ENCODE data around the gene GET4. TPM values are rescaled to one million over a fixed set of nuclear protein-coding genes. Genes with fewer than 3 reads are reported as not detected.

Gene GET4
- total and polyA plus RNA-seq, 2 experiments from 2014 or later: 48.3 to 102 TPM

DNA sequence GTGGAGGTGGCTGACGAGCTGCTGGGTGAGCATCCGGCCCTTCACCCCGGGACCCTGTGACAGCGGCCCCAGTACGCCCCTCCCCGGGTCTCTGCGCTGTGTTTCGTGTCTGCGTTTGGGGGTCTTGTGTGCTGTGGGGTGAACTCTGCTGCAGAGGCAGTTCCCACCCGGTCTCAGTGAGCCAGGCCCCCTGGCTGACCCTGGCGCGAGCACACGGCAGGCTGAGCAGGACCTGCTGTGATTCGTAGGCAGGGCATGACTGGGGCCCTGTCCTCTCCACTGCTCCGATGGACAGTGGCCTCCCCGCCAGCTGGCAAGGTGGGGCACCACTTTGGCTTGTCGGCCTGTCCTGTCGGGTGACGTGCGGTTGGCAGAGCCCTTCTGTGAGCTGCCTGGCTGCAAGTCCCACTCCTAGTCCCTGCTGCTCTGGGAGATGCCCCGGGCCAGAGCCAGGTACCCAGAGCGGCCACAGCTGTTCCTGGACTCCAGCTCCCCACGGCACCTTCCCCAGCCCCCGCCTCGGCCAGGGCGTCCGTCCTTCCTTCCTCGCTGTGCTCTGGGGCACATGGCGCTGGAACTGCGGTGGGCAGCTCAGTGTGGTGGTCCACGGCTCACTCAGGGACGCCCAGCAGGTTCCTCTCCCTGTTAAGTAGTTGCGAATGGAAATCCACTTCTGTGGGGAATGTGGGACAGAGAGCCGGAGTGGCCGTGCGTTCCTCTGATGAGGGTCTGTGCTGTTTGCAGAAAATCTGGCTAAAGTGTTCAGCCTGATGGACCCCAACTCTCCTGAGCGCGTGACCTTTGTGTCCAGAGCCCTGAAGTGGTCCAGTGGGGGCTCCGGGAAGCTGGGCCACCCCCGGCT lies 10.5 kb downstream of the GET4 start:
- Histone ChIP-seq H3K4me3 (no peak overlapping the region), H3K4me2 (no peak overlapping the region), H3K9me3 (ENCODE audit: low read depth) (no peaks in the 10 kb centered on the region), H2AFZ (no peak overlapping the region), H4K20me1 (ENCODE audit: insufficient read depth, poor library complexity, severe bottlenecking) (peaks cover 77% of the 10 kb centered on the region), H3K27ac (no peak overlapping the region), H3K4me1 (ENCODE audit: insufficient read depth) (no peaks in the 10 kb centered on the region), H3K36me3 (replicated peaks; ENCODE audit: insufficient read depth, low read depth) (no peaks in the 10 kb centered on the region), H3K79me2 (peaks cover 76% of the 10 kb centered on the region), H3K27me3 (no peaks in the 10 kb centered on the region), H3K9me2 (replicated peaks; ENCODE audit: insufficient read depth) (no peaks in the 10 kb centered on the region)
- TF ChIP-seq, protein P1, sequence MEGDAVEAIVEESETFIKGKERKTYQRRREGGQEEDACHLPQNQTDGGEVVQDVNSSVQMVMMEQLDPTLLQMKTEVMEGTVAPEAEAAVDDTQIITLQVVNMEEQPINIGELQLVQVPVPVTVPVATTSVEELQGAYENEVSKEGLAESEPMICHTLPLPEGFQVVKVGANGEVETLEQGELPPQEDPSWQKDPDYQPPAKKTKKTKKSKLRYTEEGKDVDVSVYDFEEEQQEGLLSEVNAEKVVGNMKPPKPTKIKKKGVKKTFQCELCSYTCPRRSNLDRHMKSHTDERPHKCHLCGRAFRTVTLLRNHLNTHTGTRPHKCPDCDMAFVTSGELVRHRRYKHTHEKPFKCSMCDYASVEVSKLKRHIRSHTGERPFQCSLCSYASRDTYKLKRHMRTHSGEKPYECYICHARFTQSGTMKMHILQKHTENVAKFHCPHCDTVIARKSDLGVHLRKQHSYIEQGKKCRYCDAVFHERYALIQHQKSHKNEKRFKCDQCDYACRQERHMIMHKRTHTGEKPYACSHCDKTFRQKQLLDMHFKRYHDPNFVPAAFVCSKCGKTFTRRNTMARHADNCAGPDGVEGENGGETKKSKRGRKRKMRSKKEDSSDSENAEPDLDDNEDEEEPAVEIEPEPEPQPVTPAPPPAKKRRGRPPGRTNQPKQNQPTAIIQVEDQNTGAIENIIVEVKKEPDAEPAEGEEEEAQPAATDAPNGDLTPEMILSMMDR (IDR thresholded peaks at IDR 0.05; ENCODE audit: poor library complexity): no peak
- TF ChIP-seq EZH2phosphoT487 (IDR thresholded peaks at IDR 0.05; ENCODE audit: low read depth, severe bottlenecking, unreplicated experiment) (no peak), EZH2 (IDR thresholded peaks at IDR 0.05; ENCODE audit: borderline replicate concordance) (no peak)
- WGBS (ENCODE audit: low lambda C conversion rate, missing lambda C conversion rate): 98% methylated on average over 39 of the region's 40 CpGs
- no peak for DNase-seq (ENCODE audit: low spot score)

DNA sequence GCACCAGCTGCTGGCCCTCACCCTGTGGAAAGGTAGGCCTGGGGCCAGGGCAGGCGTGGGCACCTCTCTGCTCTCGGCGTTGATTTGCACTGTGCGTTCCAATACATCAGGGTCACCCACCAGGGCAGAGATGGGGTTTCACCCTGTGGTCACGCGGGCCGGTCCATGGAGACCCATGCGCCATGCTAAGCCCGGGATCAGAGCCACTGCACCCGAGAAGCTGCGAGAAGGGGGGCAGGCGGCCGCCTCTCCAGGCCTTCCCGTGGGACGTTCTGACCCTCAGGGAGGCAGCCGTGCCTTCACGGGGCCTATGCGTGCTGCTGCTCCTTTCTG lies 11.1 kb downstream of the GET4 start:
- Histone ChIP-seq H3K4me1 (ENCODE audit: insufficient read depth) (no peaks in the 10 kb centered on the region), H3K79me2 (peaks cover 70% of the 10 kb centered on the region), H3K27me3 (no peaks in the 10 kb centered on the region), H3K4me3 (no peak overlapping the region), H3K27ac (no peak overlapping the region), H3K9me2 (replicated peaks; ENCODE audit: insufficient read depth) (no peaks in the 10 kb centered on the region), H2AFZ (no peak overlapping the region), H3K36me3 (replicated peaks; ENCODE audit: insufficient read depth, low read depth) (no peaks in the 10 kb centered on the region), H3K4me2 (no peak overlapping the region), H3K9me3 (ENCODE audit: low read depth) (no peaks in the 10 kb centered on the region), H4K20me1 (ENCODE audit: insufficient read depth, poor library complexity, severe bottlenecking) (peaks cover 74% of the 10 kb centered on the region)
- 98% methylated on average over 16 of the region's 18 CpGs for WGBS (ENCODE audit: low lambda C conversion rate, missing lambda C conversion rate)
- TF ChIP-seq, protein P1 (IDR thresholded peaks at IDR 0.05; ENCODE audit: poor library complexity): no peak
- TF ChIP-seq EZH2phosphoT487 (IDR thresholded peaks at IDR 0.05; ENCODE audit: low read depth, severe bottlenecking, unreplicated experiment) (no peak), EZH2 (IDR thresholded peaks at IDR 0.05; ENCODE audit: borderline replicate concordance) (no peak)
- no peak for DNase-seq (ENCODE audit: low spot score)

DNA sequence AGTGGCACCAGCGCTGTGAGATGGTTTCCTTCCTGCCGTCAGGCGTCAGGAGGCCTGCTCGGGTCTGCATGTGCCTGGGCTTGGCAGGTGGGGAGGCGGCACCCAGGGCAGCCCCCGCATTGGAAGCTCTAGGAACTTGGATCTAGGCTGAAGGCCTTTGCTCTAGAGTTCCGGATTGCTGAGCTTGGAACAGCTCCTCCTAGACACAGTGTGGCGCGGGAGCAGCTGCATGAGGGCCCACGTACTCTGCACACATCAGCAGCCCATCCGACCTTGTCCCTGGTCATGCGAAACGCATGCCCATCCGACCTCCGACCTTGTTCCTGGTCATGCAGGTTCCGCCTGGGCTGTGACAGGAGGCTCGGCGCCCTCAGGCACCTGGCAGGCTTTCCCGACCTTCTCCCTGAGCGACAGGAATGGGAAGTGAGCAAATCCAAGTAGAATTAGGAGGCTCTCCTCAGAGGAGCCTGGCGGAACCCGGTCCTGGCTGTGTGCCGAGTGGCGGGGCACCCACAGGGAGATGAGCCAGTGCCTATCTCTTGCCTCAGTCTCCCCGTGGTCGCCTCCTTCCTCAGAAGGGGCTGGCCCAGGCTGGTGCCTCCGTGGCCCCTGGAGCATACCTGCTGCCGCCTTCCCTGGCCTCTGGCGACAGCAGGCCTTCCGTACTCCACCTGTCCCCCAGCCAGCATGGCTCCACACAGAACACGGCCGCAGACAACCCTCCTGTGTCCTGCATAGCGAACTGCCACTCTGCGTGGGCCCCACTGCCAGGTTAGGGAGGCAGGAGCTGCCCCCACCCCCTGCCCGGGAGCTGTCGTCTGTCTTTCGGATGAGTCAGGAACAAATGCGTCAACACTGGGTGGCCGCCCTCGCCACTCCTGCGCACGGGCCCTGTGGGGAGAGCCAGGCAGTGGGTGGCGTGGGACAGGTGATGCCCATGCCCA lies 12.0 kb downstream of the GET4 start:
- H4K20me1 ChIP-seq (ENCODE audit: insufficient read depth, poor library complexity, severe bottlenecking): peaks cover 65% of the 10 kb centered on the region
- H3K27me3 ChIP-seq: no peaks in the 10 kb centered on the region
- H3K4me1 ChIP-seq (ENCODE audit: insufficient read depth): no peaks in the 10 kb centered on the region
- no peak for DNase-seq (ENCODE audit: low spot score)
- no peak overlapping the region for H2AFZ ChIP-seq
- H3K4me2 ChIP-seq: no peak overlapping the region
- no peak for TF ChIP-seq EZH2phosphoT487 (IDR thresholded peaks at IDR 0.05; ENCODE audit: low read depth, severe bottlenecking, unreplicated experiment)
- H3K27ac ChIP-seq: no peak overlapping the region
- H3K36me3 ChIP-seq (replicated peaks; ENCODE audit: insufficient read depth, low read depth): no peaks in the 10 kb centered on the region
- 95% methylated on average over 42 of the region's 43 CpGs for WGBS (ENCODE audit: low lambda C conversion rate, missing lambda C conversion rate)
- H3K79me2 ChIP-seq: peaks cover 61% of the 10 kb centered on the region
- H3K9me3 ChIP-seq (ENCODE audit: low read depth): no peaks in the 10 kb centered on the region
- no peaks in the 10 kb centered on the region for H3K9me2 ChIP-seq (replicated peaks; ENCODE audit: insufficient read depth)
- H3K4me3 ChIP-seq: no peak overlapping the region

DNA sequence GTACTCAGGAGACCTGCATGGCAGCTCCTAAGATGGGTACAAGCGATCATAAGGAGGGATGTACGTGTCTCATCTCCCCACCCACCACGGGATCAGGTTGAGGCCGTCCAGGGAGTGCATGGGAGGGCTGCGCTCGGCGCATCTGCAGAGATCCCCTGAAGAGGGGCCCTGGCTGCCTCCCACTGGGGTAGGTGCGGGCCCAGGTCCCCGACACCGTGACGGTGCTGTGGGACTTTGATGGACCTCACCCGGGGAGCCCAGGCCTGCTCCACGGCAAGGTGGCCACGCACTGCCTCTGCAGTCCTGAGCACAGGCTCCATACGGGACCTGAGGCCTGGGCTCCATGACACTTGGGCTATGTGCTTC lies 12.7 kb downstream of the GET4 start:
- DNase-seq (ENCODE audit: low spot score): no peak
- Histone ChIP-seq H4K20me1 (ENCODE audit: insufficient read depth, poor library complexity, severe bottlenecking) (peaks cover 58% of the 10 kb centered on the region), H3K79me2 (peaks cover 55% of the 10 kb centered on the region), H3K9me3 (ENCODE audit: low read depth) (no peaks in the 10 kb centered on the region), H3K4me1 (ENCODE audit: insufficient read depth) (no peaks in the 10 kb centered on the region), H3K4me2 (no peak overlapping the region), H3K9me2 (replicated peaks; ENCODE audit: insufficient read depth) (no peaks in the 10 kb centered on the region), H3K27ac (no peak overlapping the region), H3K36me3 (replicated peaks; ENCODE audit: insufficient read depth, low read depth) (no peaks in the 10 kb centered on the region), H3K27me3 (no peaks in the 10 kb centered on the region), H2AFZ (no peak overlapping the region), H3K4me3 (no peak overlapping the region)
- WGBS (ENCODE audit: low lambda C conversion rate, missing lambda C conversion rate): 95% methylated on average over 15 of the region's 15 CpGs
- no peak for TF ChIP-seq EZH2 (IDR thresholded peaks at IDR 0.05; ENCODE audit: borderline replicate concordance)
- TF ChIP-seq, protein P1 (IDR thresholded peaks at IDR 0.05; ENCODE audit: poor library complexity): no peak
- no peak for TF ChIP-seq EZH2phosphoT487 (IDR thresholded peaks at IDR 0.05; ENCODE audit: low read depth, severe bottlenecking, unreplicated experiment)

Measured in hepatocyte (in vitro differentiated cells).